ENCODE measurements around the gene NXPE3.

GRCh38 chr3:101836652-101837598 lies 57.9 kb downstream of the NXPE3 start:
- TF ChIP-seq CTCF (IDR thresholded peaks at IDR 0.05) (no peak), EZH2 (IDR thresholded peaks at IDR 0.05) (no peak)

Measured in neural progenitor cell (in vitro differentiated cells).